ENCODE measurements around the gene SLC2A8.

Gene SLC2A8

GRCh38 chr9:127393645-127394044, 3.3 kb upstream of the SLC2A8 start:
- Histone ChIP-seq H3K36me3 (no peaks in the 10 kb centered on the region), H3K27ac (no peak overlapping the region), H3K27me3 (peaks cover 31% of the 10 kb centered on the region), H3K4me1 (ENCODE audit: control insufficient read depth in 1 of 2, insufficient read depth in 1 of 2, low read depth in 1 of 2, low read length in 1 of 2) (peaks cover 25 to 35% of the 10 kb centered on the region in 2 experiments), H3K9me3 (no peaks in the 10 kb centered on the region), H3K4me3 (ENCODE audit: low read depth in 1 of 2, low read length in 1 of 2) (no peak overlapping the region)
- TF ChIP-seq, protein P1, sequence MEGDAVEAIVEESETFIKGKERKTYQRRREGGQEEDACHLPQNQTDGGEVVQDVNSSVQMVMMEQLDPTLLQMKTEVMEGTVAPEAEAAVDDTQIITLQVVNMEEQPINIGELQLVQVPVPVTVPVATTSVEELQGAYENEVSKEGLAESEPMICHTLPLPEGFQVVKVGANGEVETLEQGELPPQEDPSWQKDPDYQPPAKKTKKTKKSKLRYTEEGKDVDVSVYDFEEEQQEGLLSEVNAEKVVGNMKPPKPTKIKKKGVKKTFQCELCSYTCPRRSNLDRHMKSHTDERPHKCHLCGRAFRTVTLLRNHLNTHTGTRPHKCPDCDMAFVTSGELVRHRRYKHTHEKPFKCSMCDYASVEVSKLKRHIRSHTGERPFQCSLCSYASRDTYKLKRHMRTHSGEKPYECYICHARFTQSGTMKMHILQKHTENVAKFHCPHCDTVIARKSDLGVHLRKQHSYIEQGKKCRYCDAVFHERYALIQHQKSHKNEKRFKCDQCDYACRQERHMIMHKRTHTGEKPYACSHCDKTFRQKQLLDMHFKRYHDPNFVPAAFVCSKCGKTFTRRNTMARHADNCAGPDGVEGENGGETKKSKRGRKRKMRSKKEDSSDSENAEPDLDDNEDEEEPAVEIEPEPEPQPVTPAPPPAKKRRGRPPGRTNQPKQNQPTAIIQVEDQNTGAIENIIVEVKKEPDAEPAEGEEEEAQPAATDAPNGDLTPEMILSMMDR (IDR thresholded peaks at IDR 0.05) = no peak

- Histone ChIP-seq H3K36me3 (no peaks in the 10 kb centered on the region), H3K4me3 (ENCODE audit: low read depth in 1 of 2, low read length in 1 of 2) (peak overlapping the region; percentile 64 to 95), H3K27me3 (peaks cover 37% of the 10 kb centered on the region), H3K9me3 (no peaks in the 10 kb centered on the region), H3K4me1 (ENCODE audit: control insufficient read depth in 1 of 2, insufficient read depth in 1 of 2, low read depth in 1 of 2, low read length in 1 of 2) (peaks cover 19 to 23% of the 10 kb centered on the region in 2 experiments), H3K27ac (no peak overlapping the region)
- TF ChIP-seq, protein P1 (IDR thresholded peaks at IDR 0.05) = no peak
Observed at GRCh38 chr9:127395497-127396252, 1.3 kb upstream of the SLC2A8 start.

DNA sequence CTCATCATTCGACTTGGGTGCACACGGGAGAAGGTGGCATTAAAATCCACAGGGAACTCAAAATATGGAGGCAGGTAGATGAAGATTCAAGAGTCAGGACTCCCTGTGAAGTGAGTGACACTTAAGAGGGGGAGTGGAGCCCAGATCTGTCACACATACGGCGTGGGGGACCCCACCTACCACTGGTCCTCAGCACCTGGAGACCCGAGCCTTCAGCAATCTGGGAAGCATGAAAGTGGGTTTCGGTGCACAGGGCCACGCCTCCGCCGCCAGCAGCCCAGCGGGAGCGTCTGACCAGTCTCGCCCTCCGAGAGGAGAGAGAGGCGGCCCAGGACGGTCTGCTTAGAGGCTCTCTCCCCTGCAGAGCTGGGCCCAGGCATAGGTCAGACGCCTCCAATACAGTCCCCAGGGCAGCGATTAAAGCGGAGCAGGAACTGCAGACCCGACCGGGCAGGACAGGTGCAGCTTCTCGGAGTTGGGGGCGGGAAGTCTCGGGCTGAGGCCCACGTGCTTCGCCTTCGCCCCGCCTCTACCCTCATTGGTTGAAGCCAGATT, 639 bp upstream of the SLC2A8 start:
- H3K27ac ChIP-seq = no peak overlapping the region
- peaks cover 37% of the 10 kb centered on the region for H3K27me3 ChIP-seq
- TF ChIP-seq, protein P1 (IDR thresholded peaks at IDR 0.05) = no peak
- no peaks in the 10 kb centered on the region for H3K9me3 ChIP-seq
- peak overlapping the region; percentile 64 to 95 for H3K4me3 ChIP-seq (ENCODE audit: low read depth in 1 of 2, low read length in 1 of 2)
- H3K4me1 ChIP-seq (ENCODE audit: control insufficient read depth in 1 of 2, insufficient read depth in 1 of 2, low read depth in 1 of 2, low read length in 1 of 2) = peaks cover 19 to 21% of the 10 kb centered on the region in 2 experiments
- H3K36me3 ChIP-seq = no peaks in the 10 kb centered on the region

- H3K27ac ChIP-seq = no peak overlapping the region
- no peaks in the 10 kb centered on the region for H3K9me3 ChIP-seq
- H3K4me3 ChIP-seq (ENCODE audit: low read depth in 1 of 2, low read length in 1 of 2) = peak overlapping the region; percentile 64 to 95
- TF ChIP-seq, protein P1 (IDR thresholded peaks at IDR 0.05) = no peak
- H3K4me1 ChIP-seq (ENCODE audit: control insufficient read depth in 1 of 2, insufficient read depth in 1 of 2, low read depth in 1 of 2, low read length in 1 of 2) = peaks cover 19 to 21% of the 10 kb centered on the region in 2 experiments
- no peaks in the 10 kb centered on the region for H3K36me3 ChIP-seq
- peaks cover 37% of the 10 kb centered on the region for H3K27me3 ChIP-seq
Observed at GRCh38 chr9:127397646-127398274, 791 bp downstream of the SLC2A8 start.

DNA sequence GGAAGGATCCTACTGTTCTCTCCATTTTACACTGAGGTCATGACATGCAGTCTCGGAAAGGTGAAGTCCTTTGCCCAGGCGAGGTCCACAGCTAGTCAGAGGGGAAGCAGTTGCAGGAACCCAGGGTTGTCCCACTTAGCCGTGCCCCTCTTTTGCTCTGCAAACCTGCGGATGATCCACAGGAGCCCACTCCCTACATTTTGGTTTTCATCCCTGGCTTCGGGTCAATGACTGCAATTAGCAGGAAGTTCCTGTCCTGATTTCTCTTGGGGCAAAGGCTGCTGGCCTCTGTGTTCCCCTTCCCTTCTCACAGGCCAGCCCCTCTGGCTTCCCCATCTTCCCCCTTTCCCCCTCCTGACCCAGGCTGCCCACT, 1.3 kb downstream of the SLC2A8 start:
- Histone ChIP-seq H3K27ac (no peak overlapping the region), H3K4me3 (ENCODE audit: low read depth in 1 of 2, low read length in 1 of 2) (peak overlapping the region; percentile 64 to 95), H3K4me1 (ENCODE audit: control insufficient read depth in 1 of 2, insufficient read depth in 1 of 2, low read depth in 1 of 2, low read length in 1 of 2) (peaks cover 19 to 21% of the 10 kb centered on the region in 2 experiments), H3K36me3 (no peaks in the 10 kb centered on the region), H3K9me3 (no peaks in the 10 kb centered on the region), H3K27me3 (peaks cover 37% of the 10 kb centered on the region)
- TF ChIP-seq, protein P1 (IDR thresholded peaks at IDR 0.05) = no peak

Measured in neutrophil (primary cell).